ENCODE measurements around the gene ANKRD52.
"Not testable (repeated sequence)": the region's sequence is repeated elsewhere in the genome, so short reads cannot be mapped to it uniquely, and the experiment has no call there.

ANKRD52 gene

GRCh38 chr12:56293795-56294194, 35.6 kb upstream of the ANKRD52 start:
- no peak overlapping the region for H3K27ac ChIP-seq (ENCODE audit: low read depth, low read length)
- H3K9ac ChIP-seq (ENCODE audit: low read length), result no peak overlapping the region
- no peak overlapping the region for H3K4me3 ChIP-seq (ENCODE audit: low read depth in 1 of 2, low read length in 2 of 2)
- no peaks in the 10 kb centered on the region for H3K9me3 ChIP-seq (ENCODE audit: low read length)
- H3K4me1 ChIP-seq (ENCODE audit: insufficient read depth, low read length), result peaks cover 28% of the 10 kb centered on the region
- no peaks in the 10 kb centered on the region for H3K27me3 ChIP-seq (ENCODE audit: control insufficient read depth in 1 of 2, insufficient read depth in 2 of 2, low read length in 2 of 2)
- peaks cover 6% of the 10 kb centered on the region for H3K36me3 ChIP-seq (ENCODE audit: insufficient read depth, low read length)

GRCh38 chr12:56288705-56289387, 30.7 kb upstream of the ANKRD52 start:
- H3K4me1 ChIP-seq (ENCODE audit: insufficient read depth, low read length), result peaks cover 5% of the 10 kb centered on the region
- no peak overlapping the region for H3K27ac ChIP-seq (ENCODE audit: low read depth, low read length)
- no peaks in the 10 kb centered on the region for H3K27me3 ChIP-seq (ENCODE audit: control insufficient read depth in 1 of 2, insufficient read depth in 2 of 2, low read length in 2 of 2)
- no peak overlapping the region for H3K4me3 ChIP-seq (ENCODE audit: low read depth in 1 of 2, low read length in 2 of 2)
- H3K36me3 ChIP-seq (ENCODE audit: insufficient read depth, low read length), result peaks cover 24% of the 10 kb centered on the region
- no peaks in the 10 kb centered on the region for H3K9me3 ChIP-seq (ENCODE audit: low read length)
- H3K9ac ChIP-seq (ENCODE audit: low read length), result no peak overlapping the region

- H3K36me3 ChIP-seq (ENCODE audit: insufficient read depth, low read length), result peaks cover 43% of the 10 kb centered on the region
- no peak overlapping the region for H3K27ac ChIP-seq (ENCODE audit: low read depth, low read length)
- H3K9me3 ChIP-seq (ENCODE audit: low read length), result no peaks in the 10 kb centered on the region
Observed at GRCh38 chr12:56286044-56286830, 28.1 kb upstream of the ANKRD52 start.

GRCh38 chr12:56284263-56284662, 26.1 kb upstream of the ANKRD52 start:
- not testable (repeated sequence) for H3K9me3 ChIP-seq (ENCODE audit: low read length); H3K9ac ChIP-seq (ENCODE audit: low read length); H3K4me1 ChIP-seq (ENCODE audit: insufficient read depth, low read length); H3K27ac ChIP-seq (ENCODE audit: low read depth, low read length); H3K27me3 ChIP-seq (ENCODE audit: control insufficient read depth in 1 of 2, insufficient read depth in 2 of 2, low read length in 2 of 2); H3K4me3 ChIP-seq (ENCODE audit: low read depth in 1 of 2, low read length in 2 of 2)
- peaks cover 50% of the 10 kb centered on the region for H3K36me3 ChIP-seq (ENCODE audit: insufficient read depth, low read length)

More at GRCh38 chr12:56286044-56286830, 28.1 kb upstream of the ANKRD52 start:
- no peak overlapping the region for H3K9ac ChIP-seq (ENCODE audit: low read length)
- no peak overlapping the region for H3K4me3 ChIP-seq (ENCODE audit: low read depth in 1 of 2, low read length in 2 of 2)
- peaks cover 5% of the 10 kb centered on the region for H3K4me1 ChIP-seq (ENCODE audit: insufficient read depth, low read length)
- H3K27me3 ChIP-seq (ENCODE audit: control insufficient read depth in 1 of 2, insufficient read depth in 2 of 2, low read length in 2 of 2), result no peaks in the 10 kb centered on the region

GRCh38 chr12:56282579-56282978, 24.4 kb upstream of the ANKRD52 start:
- Histone ChIP-seq H3K27me3 (ENCODE audit: control insufficient read depth in 1 of 2, insufficient read depth in 2 of 2, low read length in 2 of 2) (no peaks in the 10 kb centered on the region), H3K4me3 (ENCODE audit: low read depth in 1 of 2, low read length in 2 of 2) (no peak overlapping the region), H3K27ac (ENCODE audit: low read depth, low read length) (no peak overlapping the region), H3K4me1 (ENCODE audit: insufficient read depth, low read length) (peaks cover 5% of the 10 kb centered on the region), H3K36me3 (ENCODE audit: insufficient read depth, low read length) (peaks cover 64% of the 10 kb centered on the region), H3K9ac (ENCODE audit: low read length) (no peak overlapping the region), H3K9me3 (ENCODE audit: low read length) (no peaks in the 10 kb centered on the region)

GRCh38 chr12:56282030-56282429, 23.8 kb upstream of the ANKRD52 start:
- H3K36me3 ChIP-seq (ENCODE audit: insufficient read depth, low read length), result peaks cover 65% of the 10 kb centered on the region
- no peaks in the 10 kb centered on the region for H3K9me3 ChIP-seq (ENCODE audit: low read length)
- H3K27ac ChIP-seq (ENCODE audit: low read depth, low read length), result no peak overlapping the region
- no peak overlapping the region for H3K9ac ChIP-seq (ENCODE audit: low read length)
- no peak overlapping the region for H3K4me3 ChIP-seq (ENCODE audit: low read depth in 1 of 2, low read length in 2 of 2)
- no peaks in the 10 kb centered on the region for H3K27me3 ChIP-seq (ENCODE audit: control insufficient read depth in 1 of 2, insufficient read depth in 2 of 2, low read length in 2 of 2)
- peaks cover 5% of the 10 kb centered on the region for H3K4me1 ChIP-seq (ENCODE audit: insufficient read depth, low read length)

- Histone ChIP-seq H3K27ac (ENCODE audit: low read depth, low read length) (no peak overlapping the region), H3K9ac (ENCODE audit: low read length) (no peak overlapping the region), H3K9me3 (ENCODE audit: low read length) (no peaks in the 10 kb centered on the region), H3K36me3 (ENCODE audit: insufficient read depth, low read length) (peaks cover 66% of the 10 kb centered on the region), H3K4me1 (ENCODE audit: insufficient read depth, low read length) (no peaks in the 10 kb centered on the region), H3K4me3 (ENCODE audit: low read depth in 1 of 2, low read length in 2 of 2) (no peak overlapping the region), H3K27me3 (ENCODE audit: control insufficient read depth in 1 of 2, insufficient read depth in 2 of 2, low read length in 2 of 2) (no peaks in the 10 kb centered on the region)
Observed at GRCh38 chr12:56280849-56281248, 22.7 kb upstream of the ANKRD52 start.

GRCh38 chr12:56278905-56279304, 20.7 kb upstream of the ANKRD52 start:
- no peaks in the 10 kb centered on the region for H3K9me3 ChIP-seq (ENCODE audit: low read length)
- H3K4me3 ChIP-seq (ENCODE audit: low read depth in 1 of 2, low read length in 2 of 2), result no peak overlapping the region
- H3K9ac ChIP-seq (ENCODE audit: low read length), result no peak overlapping the region
- H3K36me3 ChIP-seq (ENCODE audit: insufficient read depth, low read length), result peaks cover 74% of the 10 kb centered on the region
- no peaks in the 10 kb centered on the region for H3K27me3 ChIP-seq (ENCODE audit: control insufficient read depth in 1 of 2, insufficient read depth in 2 of 2, low read length in 2 of 2)
- no peaks in the 10 kb centered on the region for H3K4me1 ChIP-seq (ENCODE audit: insufficient read depth, low read length)
- no peak overlapping the region for H3K27ac ChIP-seq (ENCODE audit: low read depth, low read length)

- Histone ChIP-seq H3K27me3 (ENCODE audit: control insufficient read depth in 1 of 2, insufficient read depth in 2 of 2, low read length in 2 of 2) (no peaks in the 10 kb centered on the region), H3K4me3 (ENCODE audit: low read depth in 1 of 2, low read length in 2 of 2) (no peak overlapping the region), H3K9me3 (ENCODE audit: low read length) (no peaks in the 10 kb centered on the region), H3K27ac (ENCODE audit: low read depth, low read length) (no peak overlapping the region), H3K4me1 (ENCODE audit: insufficient read depth, low read length) (no peaks in the 10 kb centered on the region), H3K36me3 (ENCODE audit: insufficient read depth, low read length) (peaks cover 71% of the 10 kb centered on the region), H3K9ac (ENCODE audit: low read length) (no peak overlapping the region)
Observed at GRCh38 chr12:56274299-56274698, 16.1 kb upstream of the ANKRD52 start.

GRCh38 chr12:56272468-56272867, 14.3 kb upstream of the ANKRD52 start:
- not testable (repeated sequence) for H3K4me1 ChIP-seq (ENCODE audit: insufficient read depth, low read length); H3K4me3 ChIP-seq (ENCODE audit: low read depth in 1 of 2, low read length in 2 of 2); H3K9me3 ChIP-seq (ENCODE audit: low read length); H3K27me3 ChIP-seq (ENCODE audit: control insufficient read depth in 1 of 2, insufficient read depth in 2 of 2, low read length in 2 of 2); H3K27ac ChIP-seq (ENCODE audit: low read depth, low read length); H3K9ac ChIP-seq (ENCODE audit: low read length)
- H3K36me3 ChIP-seq (ENCODE audit: insufficient read depth, low read length), result peaks cover 60% of the 10 kb centered on the region

GRCh38 chr12:56271031-56271430, 12.8 kb upstream of the ANKRD52 start:
- Histone ChIP-seq H3K4me3 (ENCODE audit: low read depth in 1 of 2, low read length in 2 of 2) (no peak overlapping the region), H3K27ac (ENCODE audit: low read depth, low read length) (no peak overlapping the region), H3K27me3 (ENCODE audit: control insufficient read depth in 1 of 2, insufficient read depth in 2 of 2, low read length in 2 of 2) (no peaks in the 10 kb centered on the region), H3K9me3 (ENCODE audit: low read length) (no peaks in the 10 kb centered on the region), H3K9ac (ENCODE audit: low read length) (no peak overlapping the region), H3K36me3 (ENCODE audit: insufficient read depth, low read length) (peaks cover 53% of the 10 kb centered on the region), H3K4me1 (ENCODE audit: insufficient read depth, low read length) (peaks cover 11% of the 10 kb centered on the region)

Data from muscle layer of colon (tissue), 2 donors.